HG03565 (cell line): Measurements from ENCODE around the gene SLC6A15.

Experiments used
- ATAC-seq: cut with Tn5 transposase; IDR thresholded peaks from one replicate; pipeline ENCODE4 v1.9.1; 2021; ENCODE audit warnings: mild to moderate bottlenecking, moderate library complexity; ENCODE audit not compliant: unreplicated experiment

Gene SLC6A15

DNA sequence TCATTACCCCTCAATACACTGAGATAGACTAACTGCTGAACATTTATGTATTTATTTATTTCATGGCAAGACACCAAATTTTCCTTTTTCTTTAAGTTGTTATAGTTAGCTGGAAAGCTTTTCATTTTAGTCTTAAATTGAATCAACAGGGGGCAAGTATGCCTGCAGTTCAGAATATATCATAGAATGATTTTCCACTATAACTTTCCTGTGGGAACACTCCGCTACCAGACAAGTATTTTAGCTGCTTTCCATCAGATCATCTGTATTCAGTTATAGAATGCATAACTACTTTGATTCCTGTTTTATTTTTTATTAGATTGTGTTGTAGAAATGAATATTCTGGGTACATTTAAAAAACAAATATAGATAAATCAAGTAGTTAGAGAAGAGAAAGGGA is 102.0 kb downstream of the SLC6A15 start:
- no peak for ATAC-seq
